ENCODE measurements around the gene SYTL2.

Gene SYTL2

GRCh38 chr11:85835263-85835662 is 24.3 kb upstream of the SYTL2 start:
- TF ChIP-seq CTCF (IDR thresholded peaks at IDR 0.05; ENCODE audit: low read depth, low read length): no peak
- no peak overlapping the region for H3K4me3 ChIP-seq (ENCODE audit: low read depth, low read length)

- no peak for TF ChIP-seq CTCF (IDR thresholded peaks at IDR 0.05; ENCODE audit: low read depth, low read length)
- no peak overlapping the region for H3K4me3 ChIP-seq (ENCODE audit: low read depth, low read length)
These were observed 20.1 kb upstream of the SYTL2 start for GRCh38 chr11:85831050-85831449.

- H3K4me3 ChIP-seq (ENCODE audit: low read depth, low read length): no peak overlapping the region
- no peak for TF ChIP-seq CTCF (IDR thresholded peaks at IDR 0.05; ENCODE audit: low read depth, low read length)
These were observed 18.2 kb upstream of the SYTL2 start for GRCh38 chr11:85829172-85829571.

- no peak for TF ChIP-seq CTCF (IDR thresholded peaks at IDR 0.05; ENCODE audit: low read depth, low read length)
- no peak overlapping the region for H3K4me3 ChIP-seq (ENCODE audit: low read depth, low read length)
These were observed 17.7 kb upstream of the SYTL2 start for GRCh38 chr11:85828640-85828978.

- TF ChIP-seq CTCF (IDR thresholded peaks at IDR 0.05; ENCODE audit: low read depth, low read length): no peak
- no peak overlapping the region for H3K4me3 ChIP-seq (ENCODE audit: low read depth, low read length)
These were observed 17.1 kb upstream of the SYTL2 start for GRCh38 chr11:85827748-85828639.

- TF ChIP-seq CTCF (IDR thresholded peaks at IDR 0.05; ENCODE audit: low read depth, low read length): peak; percentile 50
- H3K4me3 ChIP-seq (ENCODE audit: low read depth, low read length): no peak overlapping the region
These were observed 15.3 kb upstream of the SYTL2 start for GRCh38 chr11:85826116-85826855.

- no peak for TF ChIP-seq CTCF (IDR thresholded peaks at IDR 0.05; ENCODE audit: low read depth, low read length)
- H3K4me3 ChIP-seq (ENCODE audit: low read depth, low read length): no peak overlapping the region
These were observed 14.7 kb upstream of the SYTL2 start for GRCh38 chr11:85825616-85826015.
